ENCODE data around the gene NIPAL1. TPM values are rescaled to one million over a fixed set of nuclear protein-coding genes. Genes with fewer than 3 reads are reported as not detected.
A peak's percentile ranks its signal among the peaks of the same experiment; 100 is the strongest.

NIPAL1 gene
- total RNA-seq, 2 experiments from 2014 or later = 1.8 to 2.9 TPM

- Mint-ChIP-seq H3K27me3 (no peaks in the 10 kb centered on the region), H3K4me3 (no peak overlapping the region), H3K4me1 (peaks cover 47% of the 10 kb centered on the region), H3K9me3 (peaks cover 25% of the 10 kb centered on the region), H3K36me3 (peaks cover 52% of the 10 kb centered on the region), H3K27ac (peak overlapping the region; percentile 84)
- no peak for DNase-seq
Measured at GRCh38 chr4:48065587-48066052, 49.0 kb downstream of the NIPAL1 start.

- Mint-ChIP-seq H3K36me3 (peaks cover 42% of the 10 kb centered on the region), H3K27me3 (no peaks in the 10 kb centered on the region), H3K4me3 (no peak overlapping the region), H3K27ac (no peak overlapping the region), H3K4me1 (peaks cover 48% of the 10 kb centered on the region), H3K9me3 (peaks cover 8% of the 10 kb centered on the region)
- DNase-seq = no peak
Measured at GRCh38 chr4:48067536-48067935, 51.0 kb downstream of the NIPAL1 start.

- DNase-seq = no peak
- Mint-ChIP-seq H3K4me1 (peaks cover 46% of the 10 kb centered on the region), H3K4me3 (no peak overlapping the region), H3K9me3 (peaks cover 4% of the 10 kb centered on the region), H3K36me3 (peaks cover 37% of the 10 kb centered on the region), H3K27ac (peak overlapping the region; percentile 34), H3K27me3 (no peaks in the 10 kb centered on the region)
Measured at GRCh38 chr4:48068182-48068581, 51.6 kb downstream of the NIPAL1 start.

GRCh38 chr4:48069026-48069425 is 52.5 kb downstream of the NIPAL1 start:
- Mint-ChIP-seq H3K4me3 (no peak overlapping the region), H3K9me3 (peaks cover 4% of the 10 kb centered on the region), H3K27me3 (no peaks in the 10 kb centered on the region), H3K36me3 (peaks cover 33% of the 10 kb centered on the region), H3K4me1 (peaks cover 50% of the 10 kb centered on the region), H3K27ac (no peak overlapping the region)
- DNase-seq = no peak

GRCh38 chr4:48071191-48071590 is 54.6 kb downstream of the NIPAL1 start:
- Mint-ChIP-seq H3K9me3 (no peaks in the 10 kb centered on the region), H3K4me1 (peaks cover 36% of the 10 kb centered on the region), H3K36me3 (peaks cover 23% of the 10 kb centered on the region), H3K4me3 (no peak overlapping the region), H3K27ac (no peak overlapping the region), H3K27me3 (no peaks in the 10 kb centered on the region)
- DNase-seq = no peak

- H3K27me3 Mint-ChIP-seq = no peaks in the 10 kb centered on the region
- H3K36me3 Mint-ChIP-seq = peaks cover 11% of the 10 kb centered on the region
- no peak for DNase-seq
- H3K9me3 Mint-ChIP-seq = no peaks in the 10 kb centered on the region
- H3K27ac Mint-ChIP-seq = no peak overlapping the region
- peaks cover 28% of the 10 kb centered on the region for H3K4me1 Mint-ChIP-seq
- no peak overlapping the region for H3K4me3 Mint-ChIP-seq
Measured at GRCh38 chr4:48073567-48074103, 57.1 kb downstream of the NIPAL1 start.

GRCh38 chr4:48074657-48075056 is 58.1 kb downstream of the NIPAL1 start:
- H3K27me3 Mint-ChIP-seq = no peaks in the 10 kb centered on the region
- DNase-seq = no peak
- H3K4me1 Mint-ChIP-seq = peaks cover 36% of the 10 kb centered on the region
- H3K27ac Mint-ChIP-seq = no peak overlapping the region
- no peak overlapping the region for H3K4me3 Mint-ChIP-seq
- peaks cover 17% of the 10 kb centered on the region for H3K36me3 Mint-ChIP-seq
- no peaks in the 10 kb centered on the region for H3K9me3 Mint-ChIP-seq

GRCh38 chr4:48078425-48078824 is 61.9 kb downstream of the NIPAL1 start:
- Mint-ChIP-seq H3K9me3 (no peaks in the 10 kb centered on the region), H3K27me3 (no peaks in the 10 kb centered on the region), H3K27ac (peak overlapping the region; percentile 5), H3K4me1 (peaks cover 46% of the 10 kb centered on the region), H3K4me3 (no peak overlapping the region), H3K36me3 (peaks cover 24% of the 10 kb centered on the region)
- DNase-seq = no peak

- no peak overlapping the region for H3K4me3 Mint-ChIP-seq
- H3K27me3 Mint-ChIP-seq = no peaks in the 10 kb centered on the region
- peaks cover 42% of the 10 kb centered on the region for H3K4me1 Mint-ChIP-seq
- H3K27ac Mint-ChIP-seq = peak overlapping the region; percentile 16
- no peak for DNase-seq
- peaks cover 24% of the 10 kb centered on the region for H3K36me3 Mint-ChIP-seq
- no peaks in the 10 kb centered on the region for H3K9me3 Mint-ChIP-seq
Measured at GRCh38 chr4:48078862-48079655, 62.5 kb downstream of the NIPAL1 start.

GRCh38 chr4:48079972-48080391 is 63.4 kb downstream of the NIPAL1 start:
- Mint-ChIP-seq H3K4me1 (peaks cover 38% of the 10 kb centered on the region), H3K27ac (peak overlapping the region; percentile 37), H3K27me3 (no peaks in the 10 kb centered on the region), H3K36me3 (peaks cover 22% of the 10 kb centered on the region), H3K9me3 (no peaks in the 10 kb centered on the region), H3K4me3 (no peak overlapping the region)
- no peak for DNase-seq

GRCh38 chr4:48081196-48081595 is 64.6 kb downstream of the NIPAL1 start:
- H3K4me3 Mint-ChIP-seq = no peak overlapping the region
- H3K36me3 Mint-ChIP-seq = peaks cover 23% of the 10 kb centered on the region
- no peak for DNase-seq
- H3K27ac Mint-ChIP-seq = no peak overlapping the region
- H3K9me3 Mint-ChIP-seq = no peaks in the 10 kb centered on the region
- H3K27me3 Mint-ChIP-seq = no peaks in the 10 kb centered on the region
- H3K4me1 Mint-ChIP-seq = peaks cover 50% of the 10 kb centered on the region

- Mint-ChIP-seq H3K27me3 (no peaks in the 10 kb centered on the region), H3K36me3 (peaks cover 23% of the 10 kb centered on the region), H3K4me1 (peaks cover 55% of the 10 kb centered on the region)
Measured at GRCh38 chr4:48082956-48083355, 66.4 kb downstream of the NIPAL1 start.

GRCh38 chr4:48085821-48086589 is 69.4 kb downstream of the NIPAL1 start:
- no peaks in the 10 kb centered on the region for H3K27me3 Mint-ChIP-seq
- H3K9me3 Mint-ChIP-seq = no peaks in the 10 kb centered on the region
- H3K36me3 Mint-ChIP-seq = peaks cover 7% of the 10 kb centered on the region
- peaks cover 37% of the 10 kb centered on the region for H3K4me1 Mint-ChIP-seq
- no peak overlapping the region for H3K4me3 Mint-ChIP-seq
- H3K27ac Mint-ChIP-seq = peak overlapping the region; percentile 65
- no peak for DNase-seq

More at GRCh38 chr4:48082956-48083355, 66.4 kb downstream of the NIPAL1 start:
- H3K27ac Mint-ChIP-seq = no peak overlapping the region
- DNase-seq = no peak
- H3K4me3 Mint-ChIP-seq = no peak overlapping the region
- H3K9me3 Mint-ChIP-seq = no peaks in the 10 kb centered on the region
